Thyroid gland (tissue), 4 donors: ENCODE data around the gene SEMA7A. TPM values are rescaled to one million over a fixed set of nuclear protein-coding genes. Genes with fewer than 3 reads are reported as not detected.

ENCODE experiments used
- DNase-seq, 2 donors: peaks; one replicate each; pipeline ENCODE4 v3.0.0-alpha.2; 2019
- H3K27ac ChIP-seq, 3 donors: fragments of 200-600 bp; sonication (generic); 1 replicate in 2 of 3; 2 replicates in 1 of 3; pipeline ENCODE4 v1.5.1; 2016 to 2019; ENCODE audit warnings: mild to moderate bottlenecking in 1 of 3, moderate library complexity in 1 of 3
- H3K27me3 ChIP-seq: fragments of 200-600 bp; sonication (generic); one replicate; pipeline ENCODE4 v1.5.1; 2019
- H3K36me3 ChIP-seq, 2 donors: fragments of 200-600 bp; sonication (generic); one replicate each; pipeline ENCODE4 v1.5.1; 2016 to 2019
- H3K4me1 ChIP-seq, 2 donors: fragments of 200-600 bp; sonication (generic); one replicate each; pipeline ENCODE4 v1.5.1; 2017 to 2019
- H3K4me3 ChIP-seq, 3 donors: fragments of 200-600 bp; sonication (generic); replicated peaks in 1 of 3; 1 replicate in 2 of 3; 2 replicates in 1 of 3; pipeline ENCODE4 v1.5.1; 2016; ENCODE audit warnings: mild to moderate bottlenecking in 1 of 3
- H3K9me3 ChIP-seq: fragments of 200-600 bp; sonication (generic); one replicate; pipeline ENCODE4 v1.5.1; 2017
- CTCF ChIP-seq, 6 experiments: fragments of 200-600 bp in 3 of 6; fragments of 450-650 bp in 3 of 6; sonication (generic) in 3 of 6; IDR thresholded peaks; one replicate each; pipeline ENCODE4 v1.5.1; 2016 to 2019; ENCODE audit warnings: antibody characterized with exemption in 6 of 6, mild to moderate bottlenecking in 2 of 6, inconsistent platforms in 1 of 6, moderate library complexity in 1 of 6
- POLR2A ChIP-seq, 2 donors: fragments of 450-650 bp; IDR thresholded peaks; one replicate each; pipeline ENCODE4 v1.6.1; 2017; ENCODE audit warnings: antibody characterized with exemption in 2 of 2, mild to moderate bottlenecking in 2 of 2, moderate library complexity in 1 of 2
- WGBS, 2 donors: methylation state at CpG; one replicate each; pipeline ENCODE4 v1.1.5; 2017; 5-methylcytosine and 5-hydroxymethylcytosine counted together
- intact Hi-C: fragments of 100-400 bp; cut with DNase I; formaldehyde crosslinking; loops from one replicate; pipeline ENCODE4 v1.15.1; 2023
- total RNA-seq, 4 donors: library from RNA; depleted of rRNA; stranded (reverse); fragments of >200 nt; gene quantifications; one replicate each; pipeline ENCODE4 v1.2.3, GENCODE V29; 2016

SEMA7A gene
- total RNA-seq, 4 donors from 2014 or later: 0.29 to 2.0 (median 1.6) TPM

GRCh38 chr15:74443100-74443909, 9.5 kb upstream of the SEMA7A start:
- Histone ChIP-seq H3K4me3 (no peak overlapping the region), H3K9me3 (no peaks in the 10 kb centered on the region), H3K27me3 (no peaks in the 10 kb centered on the region), H3K36me3 (peaks cover 21 to 26% of the 10 kb centered on the region in 2 donors), H3K27ac (no peak overlapping the region), H3K4me1 (peaks cover 0 to 7% of the 10 kb centered on the region in 2 donors)
- TF ChIP-seq CTCF (IDR thresholded peaks at IDR 0.05): no peak
- intact Hi-C loops: no loop called here
- WGBS, 2 donors: 61 to 70% methylated on average over 14 of the region's 14 CpGs
- DNase-seq: peak in 1 of 2 donors; percentile 16

- no peaks in the 10 kb centered on the region for H3K9me3 ChIP-seq
- no peak for TF ChIP-seq POLR2A (IDR thresholded peaks at IDR 0.05)
- TF ChIP-seq CTCF (IDR thresholded peaks at IDR 0.05): no peak
- H3K4me3 ChIP-seq: no peak overlapping the region
- intact Hi-C loops: no loop called here
- WGBS, 2 donors: 71 to 73% methylated on average over 3 of the region's 3 CpGs
- peaks cover 14 to 19% of the 10 kb centered on the region in 2 donors for H3K36me3 ChIP-seq
- DNase-seq: no peak
- no peak overlapping the region for H3K27ac ChIP-seq
- peaks cover 0 to 7% of the 10 kb centered on the region in 2 donors for H3K4me1 ChIP-seq
- no peaks in the 10 kb centered on the region for H3K27me3 ChIP-seq
Observed at GRCh38 chr15:74442604-74443003, 8.8 kb upstream of the SEMA7A start.

- WGBS, 2 donors: 78 to 83% methylated on average over 3 of the region's 3 CpGs
- intact Hi-C loops: no loop called here
Observed at GRCh38 chr15:74442063-74442462, 8.3 kb upstream of the SEMA7A start.

GRCh38 chr15:74441248-74441941, 7.6 kb upstream of the SEMA7A start:
- Histone ChIP-seq H3K4me1 (peaks cover 0 to 7% of the 10 kb centered on the region in 2 donors), H3K9me3 (no peaks in the 10 kb centered on the region), H3K27me3 (no peaks in the 10 kb centered on the region), H3K36me3 (peaks cover 9 to 14% of the 10 kb centered on the region in 2 donors), H3K4me3 (no peak overlapping the region), H3K27ac (no peak overlapping the region)
- no peak for DNase-seq
- TF ChIP-seq POLR2A (IDR thresholded peaks at IDR 0.05) (no peak), CTCF (IDR thresholded peaks at IDR 0.05) (no peak)
- intact Hi-C loops: no loop called here
- 86 to 89% methylated on average over 6 of the region's 6 CpGs for WGBS, 2 donors

More at GRCh38 chr15:74442063-74442462, 8.3 kb upstream of the SEMA7A start:
- Histone ChIP-seq H3K27me3 (no peaks in the 10 kb centered on the region), H3K27ac (no peak overlapping the region), H3K4me1 (peaks cover 0 to 7% of the 10 kb centered on the region in 2 donors), H3K4me3 (no peak overlapping the region), H3K36me3 (peaks cover 14% of the 10 kb centered on the region in 2 donors), H3K9me3 (no peaks in the 10 kb centered on the region)
- TF ChIP-seq POLR2A (IDR thresholded peaks at IDR 0.05): no peak
- TF ChIP-seq CTCF (IDR thresholded peaks at IDR 0.05): no peak
- DNase-seq: no peak
